IMR-90 (cell line): ENCODE measurements around the gene SNRPF. TPM values are rescaled to one million over a fixed set of nuclear protein-coding genes. Genes with fewer than 3 reads are reported as not detected.

Experiments
- ATAC-seq: fragments of 200-7000 bp; cut with Tn5 transposase; 2 replicates; pipeline ENCODE4 v1.9.1; 2020; ENCODE audit warnings: low read depth, mild to moderate bottlenecking, moderate library complexity
- BruUV-seq: library from RNA; stranded (reverse); fragments of 400-500 nt; replicated peaks from 2 replicates; lab custom pipeline; 2021; lab: Mats Ljungman, UMichigan
- CTCF ChIA-PET: fragments of 300-600 bp; formaldehyde crosslinking; extraction: SDS; loops from one replicate; lab custom pipeline; 2021; ENCODE audit warnings: antibody characterized with exemption; lab: Yijun Ruan, JAX
- POLR2A ChIA-PET: fragments of 300-600 bp; sonication (Branson Sonifier 250); formaldehyde crosslinking; loops from one replicate; lab custom pipeline; 2022; ENCODE audit warnings: antibody characterized with exemption; ENCODE audit not compliant: unreplicated experiment; lab: Charles Lee
- DNase-seq: peaks from one replicate; pipeline ENCODE4 v3.0.0; 2013
- H2AFZ ChIP-seq: replicated peaks from 2 replicates; pipeline ENCODE3; 2013; ENCODE audit warnings: low read length, mild to moderate bottlenecking; ENCODE audit not compliant: poor library complexity
- H2AK5ac ChIP-seq: 2 replicates; pipeline ENCODE4 v1.6.1; 2013; ENCODE audit warnings: low read depth, low read length, inconsistent platforms
- H2AK9ac ChIP-seq: replicated peaks from 2 replicates; pipeline ENCODE3; 2013; ENCODE audit warnings: mild to moderate bottlenecking, low read depth, low read length, moderate library complexity; ENCODE audit not compliant: poor library complexity
- H2BK120ac ChIP-seq: 2 replicates; pipeline ENCODE4 v1.6.1; 2013; ENCODE audit warnings: low read depth, low read length, inconsistent platforms
- H2BK15ac ChIP-seq: 3 replicates; pipeline ENCODE4 v1.6.1; 2013; ENCODE audit warnings: low read depth, low read length, inconsistent platforms
- H2BK20ac ChIP-seq: 2 replicates; pipeline ENCODE4 v1.6.1; 2013; ENCODE audit warnings: low read depth, mild to moderate bottlenecking, inconsistent platforms, low read length, moderate library complexity
- H2BK5ac ChIP-seq: 2 replicates; pipeline ENCODE4 v1.6.1; 2013; ENCODE audit warnings: mild to moderate bottlenecking, low read depth, low read length, inconsistent platforms; ENCODE audit not compliant: poor library complexity, severe bottlenecking
- H3K14ac ChIP-seq: replicated peaks from 2 replicates; pipeline ENCODE4 v1.6.1; 2013; ENCODE audit warnings: low read depth, low read length, inconsistent platforms
- H3K18ac ChIP-seq: 2 replicates; pipeline ENCODE4 v1.6.1; 2013; ENCODE audit warnings: low read depth, low read length, control low read depth
- H3K23ac ChIP-seq: 2 replicates; pipeline ENCODE4 v1.6.1; 2013; ENCODE audit warnings: low read depth, low read length, inconsistent platforms
- H3K27ac ChIP-seq: 2 replicates; pipeline ENCODE4 v1.5.1; 2013; ENCODE audit warnings: mild to moderate bottlenecking, control low read depth, low read length; ENCODE audit not compliant: insufficient read depth
- H3K27me3 ChIP-seq: 2 replicates; pipeline ENCODE4 v1.6.1; 2013; ENCODE audit warnings: low read length; ENCODE audit not compliant: control insufficient read depth, insufficient read depth
- H3K36me3 ChIP-seq: 2 replicates; pipeline ENCODE4 v1.6.1; 2013; ENCODE audit warnings: low read length, mixed read lengths; ENCODE audit not compliant: control insufficient read depth, insufficient read depth
- H3K4ac ChIP-seq: 2 replicates; pipeline ENCODE4 v1.6.1; 2013; ENCODE audit warnings: low read depth, low read length, inconsistent platforms
- H3K4me1 ChIP-seq: 2 replicates; pipeline ENCODE4 v1.6.1; 2013; ENCODE audit warnings: low read length, mixed read lengths; ENCODE audit not compliant: control insufficient read depth, insufficient read depth
- H3K4me2 ChIP-seq: 2 replicates; pipeline ENCODE4 v1.6.1; 2013; ENCODE audit warnings: low read depth, mild to moderate bottlenecking, control low read depth, low read length, moderate library complexity
- H3K4me3 ChIP-seq: 2 replicates; pipeline ENCODE4 v1.5.1; 2013; ENCODE audit warnings: low read depth, mild to moderate bottlenecking, control low read depth, low read length, moderate library complexity; ENCODE audit not compliant: insufficient read depth
- H3K56ac ChIP-seq: 2 replicates; pipeline ENCODE4 v1.6.1; 2013; ENCODE audit warnings: low read length, inconsistent platforms; ENCODE audit not compliant: insufficient read depth; ENCODE audit errors: extremely low read depth
- H3K79me1 ChIP-seq, 2 experiments: 2 replicates each; pipeline ENCODE4 v1.6.1; 2013; ENCODE audit warnings: low read length in 2 of 2, inconsistent platforms in 1 of 2, low read depth in 1 of 2
- H3K9ac ChIP-seq: 2 replicates; pipeline ENCODE4 v1.6.1; 2013; ENCODE audit warnings: low read depth, low read length, control low read depth
- H3K9me1 ChIP-seq: 2 replicates; pipeline ENCODE4 v1.6.1; 2013; ENCODE audit warnings: low read length, inconsistent platforms; ENCODE audit not compliant: insufficient read depth
- H3K9me3 ChIP-seq: 2 replicates; pipeline ENCODE4 v1.6.1; 2013; ENCODE audit warnings: low read length; ENCODE audit not compliant: control insufficient read depth, insufficient read depth
- H4K20me1 ChIP-seq: 2 replicates; pipeline ENCODE4 v1.6.1; 2013; ENCODE audit warnings: low read length, inconsistent platforms; ENCODE audit not compliant: insufficient read depth
- H4K5ac ChIP-seq: 2 replicates; pipeline ENCODE4 v1.6.1; 2013; ENCODE audit warnings: mild to moderate bottlenecking, low read depth, low read length, control low read depth
- H4K8ac ChIP-seq, 2 experiments: 2 replicates each; pipeline ENCODE4 v1.6.1; 2013; ENCODE audit warnings: low read depth in 2 of 2, low read length in 2 of 2, control low read depth in 1 of 2, inconsistent platforms in 1 of 2
- H4K91ac ChIP-seq: 2 replicates; pipeline ENCODE4 v1.6.1; 2013; ENCODE audit warnings: low read depth, low read length, inconsistent platforms; ENCODE audit not compliant: insufficient read depth
- CHD1 ChIP-seq: IDR thresholded peaks from 2 replicates; pipeline ENCODE4 v1.6.1; 2012; ENCODE audit warnings: low read depth, low read length, improper control_type of control experiment
- FOS ChIP-seq: fragments of 150-350 bp; IDR thresholded peaks from 2 replicates; pipeline ENCODE4 v1.6.1; 2016; ENCODE audit warnings: low read depth, low read length
- MAFK ChIP-seq: IDR thresholded peaks from 2 replicates; pipeline ENCODE4 v1.6.1; 2012; ENCODE audit warnings: low read depth, low read length, improper control_type of control experiment
- MAZ ChIP-seq: IDR thresholded peaks from 2 replicates; pipeline ENCODE4 v1.6.1; 2012; ENCODE audit warnings: low read depth, mild to moderate bottlenecking, low read length, improper control_type of control experiment, moderate library complexity, borderline replicate concordance
- NFE2L2 ChIP-seq: fragments of 150-350 bp; IDR thresholded peaks from 2 replicates; pipeline ENCODE4 v1.6.1; 2016; ENCODE audit warnings: low read depth, mild to moderate bottlenecking, low read length
- RAD21 ChIP-seq: IDR thresholded peaks from 2 replicates; pipeline ENCODE4 v1.6.1; 2012; ENCODE audit warnings: low read length, improper control_type of control experiment
- RFX5 ChIP-seq: IDR thresholded peaks from 2 replicates; pipeline ENCODE4 v1.8.0; 2012; ENCODE audit warnings: low read depth, mild to moderate bottlenecking, low read length, moderate library complexity
- WGBS, 2 experiments: methylation state at CpG; one replicate each; pipeline versions ENCODE4 v1.1.5 to v1.1.7; 2013; ENCODE audit warnings: missing lambda C conversion rate in 2 of 2; ENCODE audit not compliant: insufficient read length in 1 of 2; ENCODE audit errors: extremely low coverage in 2 of 2; 5-methylcytosine and 5-hydroxymethylcytosine counted together
- dilution Hi-C: fragments of 300-500 bp; cut with HindIII; formaldehyde crosslinking; loops from one replicate; pipeline ENCODE4 v1.14.3; 2018; ENCODE audit warnings: low sequenced_read_pairs; ENCODE audit not compliant: unreplicated experiment
- in situ Hi-C: fragments of 300-500 bp; cut with MboI; formaldehyde crosslinking; loops from 3 replicates; pipeline ENCODE4 v1.14.3; 2019; ENCODE audit warnings: low sequenced_read_pairs, inconsistent platforms, mixed read lengths
- intact Hi-C: fragments of 100-400 bp; cut with micrococcal nuclease; formaldehyde crosslinking; loops from 2 replicates; pipeline ENCODE4 v1.10.0; 2022
- polyA plus RNA-seq, 3 experiments: library from polyadenylated mRNA; depleted of rRNA; stranded (reverse); fragments of >200 nt; gene quantifications; 2 replicates each; pipeline ENCODE4 v1.2.3, GENCODE V29; 2012; ENCODE audit warnings: low replicate concordance in 1 of 3
- total RNA-seq: library from RNA; depleted of rRNA; stranded (reverse); fragments of >200 nt; gene quantifications from 2 replicates; pipeline ENCODE4 v1.2.3, GENCODE V29; 2012
- TF ChIP-seq, protein P1 (sequence below): fragments of 150-350 bp; IDR thresholded peaks from 2 replicates; pipeline ENCODE4 v1.6.1; 2016; ENCODE audit warnings: low read depth, mild to moderate bottlenecking, low read length, moderate library complexity, borderline replicate concordance
- TF ChIP-seq, protein P2 (sequence below): fragments of 150-350 bp; IDR thresholded peaks from 2 replicates; pipeline ENCODE4 v1.6.1; 2017; ENCODE audit warnings: mild to moderate bottlenecking, antibody characterized with exemption, low read length, low read depth

The SNRPF gene
- total and polyA plus RNA-seq, 2 of the 4 experiments (the other 2 are of a cell fraction) = 5.0 to 27.9 TPM

DNA sequence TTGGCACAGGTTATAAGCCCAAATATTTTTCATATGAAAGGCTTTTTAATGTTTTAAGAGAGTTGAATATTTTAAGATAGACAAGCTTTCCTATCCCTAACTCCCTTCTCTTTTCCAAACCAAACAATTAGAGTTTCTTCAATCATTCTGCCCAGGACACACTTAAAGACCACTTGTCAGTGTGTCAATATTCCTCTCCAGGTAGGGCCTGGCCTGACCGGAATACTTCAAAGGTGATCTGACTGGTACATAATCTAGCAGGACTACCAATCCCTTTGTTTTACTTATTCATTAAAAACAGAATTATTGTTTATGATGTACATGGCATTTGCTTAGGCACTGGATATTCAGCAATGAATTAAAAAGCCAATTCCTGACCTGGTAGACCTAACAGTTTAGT lies 24.2 kb upstream of the SNRPF start:
- in situ Hi-C loops = no loop called here
- no peak overlapping the region for H3K9ac ChIP-seq
- H4K91ac ChIP-seq = no peak overlapping the region
- H3K4me1 ChIP-seq = peaks cover 8% of the 10 kb centered on the region; the same call in 1 of the 2 replicates
- H3K4ac ChIP-seq = no peak overlapping the region
- H2AK9ac ChIP-seq = no peak overlapping the region
- no TSS peak for BruUV-seq
- ATAC-seq = no peak
- no peak overlapping the region for H2BK15ac ChIP-seq
- H2AK5ac ChIP-seq = no peak overlapping the region
- no peak overlapping the region for H3K4me3 ChIP-seq
- peaks cover 3% of the 10 kb centered on the region; the same call in 1 of the 2 replicates for H3K27me3 ChIP-seq
- CTCF ChIA-PET = no interaction called here
- intact Hi-C loops = loop anchor here (10.0 kb wide), 1 partner anchor 1280 kb away; no protein-coding TSS in a partner anchor
- no peaks in the 10 kb centered on the region for H3K79me1 ChIP-seq
- H3K56ac ChIP-seq = no peak overlapping the region
- no peak overlapping the region for H3K18ac ChIP-seq
- H2AFZ ChIP-seq = no peak overlapping the region
- no peaks in the 10 kb centered on the region for H3K9me3 ChIP-seq
- H4K8ac ChIP-seq = no peak overlapping the region
- no peaks in the 10 kb centered on the region for H4K20me1 ChIP-seq
- no peak overlapping the region for H4K5ac ChIP-seq
- dilution Hi-C loops = no loop called here
- no peaks in the 10 kb centered on the region for H3K36me3 ChIP-seq
- H3K27ac ChIP-seq = no peak overlapping the region
- no peak overlapping the region for H2BK5ac ChIP-seq
- TF ChIP-seq MAZ (no peak), CHD1 (no peak), NFE2L2 (no peak), RAD21 (no peak), MAFK (no peak), RFX5 (no peak), FOS (no peak)
- TF ChIP-seq, protein P1, sequence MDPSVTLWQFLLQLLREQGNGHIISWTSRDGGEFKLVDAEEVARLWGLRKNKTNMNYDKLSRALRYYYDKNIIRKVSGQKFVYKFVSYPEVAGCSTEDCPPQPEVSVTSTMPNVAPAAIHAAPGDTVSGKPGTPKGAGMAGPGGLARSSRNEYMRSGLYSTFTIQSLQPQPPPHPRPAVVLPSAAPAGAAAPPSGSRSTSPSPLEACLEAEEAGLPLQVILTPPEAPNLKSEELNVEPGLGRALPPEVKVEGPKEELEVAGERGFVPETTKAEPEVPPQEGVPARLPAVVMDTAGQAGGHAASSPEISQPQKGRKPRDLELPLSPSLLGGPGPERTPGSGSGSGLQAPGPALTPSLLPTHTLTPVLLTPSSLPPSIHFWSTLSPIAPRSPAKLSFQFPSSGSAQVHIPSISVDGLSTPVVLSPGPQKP = no peak
- TF ChIP-seq, protein P2, sequence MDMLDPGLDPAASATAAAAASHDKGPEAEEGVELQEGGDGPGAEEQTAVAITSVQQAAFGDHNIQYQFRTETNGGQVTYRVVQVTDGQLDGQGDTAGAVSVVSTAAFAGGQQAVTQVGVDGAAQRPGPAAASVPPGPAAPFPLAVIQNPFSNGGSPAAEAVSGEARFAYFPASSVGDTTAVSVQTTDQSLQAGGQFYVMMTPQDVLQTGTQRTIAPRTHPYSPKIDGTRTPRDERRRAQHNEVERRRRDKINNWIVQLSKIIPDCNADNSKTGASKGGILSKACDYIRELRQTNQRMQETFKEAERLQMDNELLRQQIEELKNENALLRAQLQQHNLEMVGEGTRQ = no peak
- H3K23ac ChIP-seq = no peak overlapping the region
- POLR2A ChIA-PET = no interaction called here
- no peak overlapping the region for H2BK120ac ChIP-seq
- no peak overlapping the region for H3K14ac ChIP-seq
- no peak overlapping the region for H2BK20ac ChIP-seq
- peaks cover 5% of the 10 kb centered on the region for H3K9me1 ChIP-seq
- no CpG with 5 or more reads among the region's 1 CpG for WGBS, 2 experiments
- no peak for DNase-seq
- H3K4me2 ChIP-seq = no peak overlapping the region
